Mammary epithelial cell (primary cell): Measurements from ENCODE around the gene RAB11A.

ENCODE experiments used
- CTCF ChIP-seq, 2 donors: IDR thresholded peaks in 1 of 2; conservative IDR thresholded peaks in 1 of 2; 2 replicates each; pipeline ENCODE4 v1.5.1; 2011 to 2012; ENCODE audit warnings: inconsistent platforms in 2 of 2, low read length in 2 of 2, mild to moderate bottlenecking in 2 of 2, control low read depth in 1 of 2, low read depth in 1 of 2; ENCODE audit not compliant: insufficient read depth in 1 of 2; ENCODE audit errors: extremely low read depth in 1 of 2
- EZH2 ChIP-seq: IDR thresholded peaks from 2 replicates; pipeline ENCODE4 v1.6.1; 2012; ENCODE audit warnings: low read length, inconsistent platforms, borderline replicate concordance

DNA sequence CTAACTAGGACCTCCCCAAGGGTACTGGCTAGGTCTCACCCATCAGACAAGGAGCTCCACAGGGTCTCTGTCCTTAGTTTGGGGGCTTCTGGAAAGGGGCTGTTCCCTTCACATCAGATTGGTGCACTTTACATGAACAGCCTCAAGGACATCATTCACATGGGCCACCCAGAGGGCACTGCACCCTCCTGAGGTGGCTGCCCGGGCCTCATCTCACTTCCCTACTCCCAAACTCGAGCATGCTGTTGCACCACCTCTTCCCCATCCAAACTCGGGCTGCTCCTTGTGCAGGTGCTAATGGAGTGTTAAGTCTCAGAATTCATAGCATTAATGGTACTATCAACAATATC is 48.1 kb downstream of the RAB11A start:
- TF ChIP-seq CTCF (conservative IDR thresholded peaks at IDR 0.05 in 1 of 2, IDR thresholded peaks at IDR 0.05 in 1 of 2; ENCODE audit: extremely low read depth in 1 of 2, insufficient read depth in 1 of 2, low read depth in 1 of 2, low read length in 2 of 2) (no peak), EZH2 (no peak)
